Neural progenitor cell (in vitro differentiated cells): ENCODE data around the gene DOLPP1. TPM values are rescaled to one million over a fixed set of nuclear protein-coding genes. Genes with fewer than 3 reads are reported as not detected.

Source experiments
- DNase-seq: peaks from one replicate; pipeline ENCODE4 v3.0.0-alpha.2; 2016; ENCODE audit warnings: low spot score
- H2AFZ ChIP-seq: fragments of 200-600 bp; sonication (generic); replicated peaks from 2 replicates; pipeline ENCODE4 v1.6.1; 2016; ENCODE audit warnings: antibody characterized with exemption
- H3F3A ChIP-seq: fragments of 200-600 bp; sonication (generic); 2 replicates; pipeline ENCODE4 v1.6.1; 2016; ENCODE audit warnings: antibody characterized with exemption, low read depth
- H3K27ac ChIP-seq: fragments of 200-600 bp; sonication (generic); 2 replicates; pipeline ENCODE4 v1.5.1; 2016; ENCODE audit warnings: mild to moderate bottlenecking
- H3K27me3 ChIP-seq: fragments of 200-600 bp; sonication (generic); 2 replicates; pipeline ENCODE4 v1.6.1; 2016; ENCODE audit warnings: mild to moderate bottlenecking, moderate library complexity
- H3K36me3 ChIP-seq: fragments of 200-600 bp; sonication (generic); 2 replicates; pipeline ENCODE4 v1.5.1; 2016
- H3K4me1 ChIP-seq: fragments of 200-600 bp; sonication (generic); 2 replicates; pipeline ENCODE4 v1.6.1; 2016; ENCODE audit warnings: mixed run types
- H3K4me2 ChIP-seq: fragments of 200-600 bp; sonication (generic); 2 replicates; pipeline ENCODE4 v1.6.1; 2016
- H3K4me3 ChIP-seq: fragments of 200-600 bp; sonication (generic); 2 replicates; pipeline ENCODE4 v1.5.1; 2016
- H3K79me2 ChIP-seq: fragments of 200-600 bp; sonication (generic); 2 replicates; pipeline ENCODE4 v1.6.1; 2016; ENCODE audit warnings: low read depth
- H3K9ac ChIP-seq: fragments of 200-600 bp; sonication (generic); 2 replicates; pipeline ENCODE4 v1.6.1; 2016
- H3K9me3 ChIP-seq: fragments of 200-600 bp; sonication (generic); 2 replicates; pipeline ENCODE4 v1.5.1; 2016; ENCODE audit warnings: low read depth
- H4K20me1 ChIP-seq: fragments of 200-600 bp; sonication (generic); 2 replicates; pipeline ENCODE4 v1.6.1; 2016; ENCODE audit warnings: low read depth
- H3K27ac Mint-ChIP-seq: 3 replicates; pipeline ENCODE4 v1.8.0; 2021; ENCODE audit warnings: mixed read lengths
- H3K27me3 Mint-ChIP-seq: 2 replicates; pipeline ENCODE4 v1.8.0; 2022; ENCODE audit warnings: low read depth, mild to moderate bottlenecking, inconsistent platforms, moderate library complexity, mixed read lengths; ENCODE audit not compliant: insufficient read depth
- H3K36me3 Mint-ChIP-seq: 3 replicates; pipeline ENCODE4 v1.8.0; 2021; ENCODE audit warnings: mixed read lengths
- H3K4me1 Mint-ChIP-seq: 3 replicates; pipeline ENCODE4 v1.8.0; 2021; ENCODE audit warnings: mixed read lengths
- H3K4me3 Mint-ChIP-seq: 3 replicates; pipeline ENCODE4 v1.8.0; 2021; ENCODE audit warnings: mild to moderate bottlenecking, moderate library complexity, mixed read lengths
- H3K9me3 Mint-ChIP-seq: 3 replicates; pipeline ENCODE4 v1.8.0; 2020; ENCODE audit warnings: mixed read lengths
- CTCF ChIP-seq: fragments of 200-600 bp; sonication (generic); IDR thresholded peaks from 2 replicates; pipeline ENCODE4 v1.5.1; 2017; ENCODE audit warnings: antibody characterized with exemption, mild to moderate bottlenecking
- EZH2 ChIP-seq: fragments of 200-600 bp; sonication (generic); IDR thresholded peaks from 2 replicates; pipeline ENCODE4 v1.6.1; 2017; ENCODE audit warnings: antibody characterized with exemption, mild to moderate bottlenecking, moderate library complexity
- EZH2phosphoT487 ChIP-seq: fragments of 200-600 bp; sonication (generic); IDR thresholded peaks from 2 replicates; pipeline ENCODE4 v1.6.1; 2017; ENCODE audit warnings: antibody characterized with exemption
- total RNA-seq: library from RNA; depleted of rRNA; stranded (reverse); fragments of >200 nt; gene quantifications from 2 replicates; pipeline ENCODE4 v1.2.3, GENCODE V29; 2015; ENCODE audit warnings: low replicate concordance

Gene DOLPP1
- total RNA-seq, 1 donor from 2014 or later = 25.1 TPM

GRCh38 chr9:129072171-129072570 lies 8.7 kb upstream of the DOLPP1 start:
- no peaks in the 10 kb centered on the region for H4K20me1 ChIP-seq
- peaks cover 3% of the 10 kb centered on the region for H3K27me3 Mint-ChIP-seq
- no peak overlapping the region for H2AFZ ChIP-seq
- H3K4me1 Mint-ChIP-seq = no peaks in the 10 kb centered on the region
- H3K9ac ChIP-seq = no peak overlapping the region
- H3K4me1 ChIP-seq = no peaks in the 10 kb centered on the region
- H3K79me2 ChIP-seq = no peaks in the 10 kb centered on the region
- no peak overlapping the region for H3K4me3 ChIP-seq
- TF ChIP-seq CTCF (no peak), EZH2 (no peak), EZH2phosphoT487 (no peak)
- no peaks in the 10 kb centered on the region for H3K9me3 ChIP-seq
- H3F3A ChIP-seq = no peaks in the 10 kb centered on the region
- H3K4me2 ChIP-seq = no peak overlapping the region
- no peaks in the 10 kb centered on the region for H3K9me3 Mint-ChIP-seq
- peaks cover 5% of the 10 kb centered on the region for H3K36me3 Mint-ChIP-seq
- no peak overlapping the region for H3K27ac ChIP-seq
- peak overlapping the region; percentile 21 for H3K4me3 Mint-ChIP-seq
- no peaks in the 10 kb centered on the region for H3K27me3 ChIP-seq
- no peak for DNase-seq
- no peaks in the 10 kb centered on the region for H3K36me3 ChIP-seq
- no peak overlapping the region for H3K27ac Mint-ChIP-seq

- Histone ChIP-seq H3K4me1 (no peaks in the 10 kb centered on the region), H3K27me3 (no peaks in the 10 kb centered on the region), H4K20me1 (no peaks in the 10 kb centered on the region), H3K79me2 (no peaks in the 10 kb centered on the region), H3K27ac (no peak overlapping the region), H3K36me3 (no peaks in the 10 kb centered on the region), H2AFZ (no peak overlapping the region), H3K9ac (no peak overlapping the region), H3K4me3 (no peak overlapping the region), H3K9me3 (no peaks in the 10 kb centered on the region), H3F3A (no peaks in the 10 kb centered on the region), H3K4me2 (no peak overlapping the region)
- Mint-ChIP-seq H3K9me3 (no peaks in the 10 kb centered on the region), H3K4me1 (peaks cover 2% of the 10 kb centered on the region), H3K27me3 (peaks cover 3% of the 10 kb centered on the region), H3K27ac (no peak overlapping the region), H3K4me3 (no peak overlapping the region), H3K36me3 (peaks cover 4% of the 10 kb centered on the region)
- DNase-seq = no peak
- no peak for TF ChIP-seq EZH2phosphoT487
- no peak for TF ChIP-seq EZH2
- TF ChIP-seq CTCF = no peak
Measured at GRCh38 chr9:129073404-129073803, 7.5 kb upstream of the DOLPP1 start.

GRCh38 chr9:129074106-129074505 lies 6.8 kb upstream of the DOLPP1 start:
- Histone ChIP-seq H3K79me2 (peaks cover 3% of the 10 kb centered on the region), H3K4me2 (no peak overlapping the region), H3K4me1 (no peaks in the 10 kb centered on the region), H4K20me1 (no peaks in the 10 kb centered on the region), H3K27me3 (no peaks in the 10 kb centered on the region), H2AFZ (no peak overlapping the region), H3K36me3 (no peaks in the 10 kb centered on the region), H3K9me3 (no peaks in the 10 kb centered on the region), H3K9ac (no peak overlapping the region), H3K4me3 (no peak overlapping the region), H3K27ac (no peak overlapping the region), H3F3A (no peaks in the 10 kb centered on the region)
- Mint-ChIP-seq H3K27me3 (peaks cover 6% of the 10 kb centered on the region), H3K9me3 (no peaks in the 10 kb centered on the region), H3K27ac (no peak overlapping the region), H3K4me3 (no peak overlapping the region), H3K36me3 (no peaks in the 10 kb centered on the region), H3K4me1 (peaks cover 6% of the 10 kb centered on the region)
- DNase-seq = no peak
- TF ChIP-seq CTCF (no peak), EZH2 (no peak), EZH2phosphoT487 (no peak)
